ENCODE data around the gene POGZ.

- no peak for TF ChIP-seq GLIS3 (CRISPR knock-in tag; IDR thresholded peaks at IDR 0.05)
- TF ChIP-seq OSR1 (CRISPR knock-in tag; IDR thresholded peaks at IDR 0.05), result no peak
- TF ChIP-seq ZFP3 (CRISPR knock-in tag; IDR thresholded peaks at IDR 0.05), result no peak
- no peak for TF ChIP-seq CSDC2 (CRISPR knock-in tag; IDR thresholded peaks at IDR 0.05)
- TF ChIP-seq PATZ1 (CRISPR knock-in tag; IDR thresholded peaks at IDR 0.05; ENCODE audit: borderline replicate concordance), result no peak
- TF ChIP-seq ZNF565 (CRISPR knock-in tag; conservative IDR thresholded peaks at IDR 0.05; ENCODE audit: low read depth), result no peak
- TF ChIP-seq ARNTL (CRISPR knock-in tag; IDR thresholded peaks at IDR 0.05; ENCODE audit: borderline replicate concordance, low read depth), result no peak
- TF ChIP-seq TSHZ2 (CRISPR knock-in tag; IDR thresholded peaks at IDR 0.05), result no peak
- TF ChIP-seq RARB (CRISPR knock-in tag; IDR thresholded peaks at IDR 0.05), result no peak
- no peak for TF ChIP-seq ZNF70 (CRISPR knock-in tag; IDR thresholded peaks at IDR 0.05)
- no peak for TF ChIP-seq ZFP30 (CRISPR knock-in tag; IDR thresholded peaks at IDR 0.05)
- no peak for TF ChIP-seq ZC3H10 (CRISPR knock-in tag; IDR thresholded peaks at IDR 0.05)
- no peak for TF ChIP-seq CSRNP3 (CRISPR knock-in tag; IDR thresholded peaks at IDR 0.05)
- no peak for TF ChIP-seq SNAI2 (CRISPR knock-in tag; IDR thresholded peaks at IDR 0.05)
Observed at GRCh38 chr1:151502859-151503780, 43.8 kb upstream of the POGZ start.

All from SK-N-SH treated with all-trans-retinoic acid at 6 μM for 48 hours (cell line).